ENCODE data around the gene FADS6.
"Not testable (repeated sequence)": the region's sequence is repeated elsewhere in the genome, so short reads cannot be mapped to it uniquely, and the experiment has no call there.

FADS6 gene

GRCh38 chr17:74921026-74921681 lies 27.7 kb upstream of the FADS6 start:
- DNase-seq (ENCODE audit: low read depth) = no peak

DNA sequence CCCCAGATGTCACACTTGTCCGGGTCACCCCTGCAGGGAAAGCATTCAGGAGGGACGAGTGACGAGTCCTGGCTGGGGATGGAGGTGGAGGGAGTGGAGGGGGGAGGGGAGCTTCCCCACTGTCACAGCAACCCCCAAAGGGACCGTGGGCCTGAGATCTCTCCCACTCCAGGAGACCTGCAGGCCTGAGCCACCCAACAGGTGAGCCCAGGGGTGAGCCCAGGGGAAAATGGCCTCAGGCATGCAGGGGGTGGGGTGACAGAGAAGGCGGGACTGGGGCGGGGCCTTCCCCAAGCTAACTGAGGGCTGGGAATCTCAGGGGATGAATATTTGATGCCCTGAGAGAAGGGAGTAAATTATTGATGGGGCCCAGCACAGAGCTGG lies 27.2 kb upstream of the FADS6 start:
- no peak for DNase-seq (ENCODE audit: low read depth)

- no peak for DNase-seq (ENCODE audit: low read depth)
Observed at GRCh38 chr17:74920306-74920620, 26.8 kb upstream of the FADS6 start.

GRCh38 chr17:74919440-74920305 lies 26.2 kb upstream of the FADS6 start:
- DNase-seq (ENCODE audit: low read depth) = no peak

DNA sequence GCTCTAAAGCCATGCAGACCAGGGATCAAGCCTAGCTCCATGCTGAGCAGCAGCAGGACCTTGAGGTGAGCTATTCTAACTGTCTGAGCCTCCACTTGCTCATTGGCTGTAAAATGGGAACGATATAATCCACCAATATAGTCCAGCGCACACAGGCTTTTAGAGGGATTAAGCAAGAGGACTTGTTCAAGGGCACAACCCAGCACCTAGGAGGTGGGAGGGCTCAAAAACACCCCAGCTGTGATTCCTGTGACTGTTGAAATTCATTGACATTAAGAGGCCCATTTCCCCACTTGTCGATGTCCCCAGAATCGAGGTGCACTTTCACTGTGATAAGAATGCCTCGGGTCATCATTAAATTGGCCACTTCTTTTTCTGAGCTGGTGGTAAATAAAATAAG lies 25.5 kb upstream of the FADS6 start:
- DNase-seq (ENCODE audit: low read depth) = no peak

GRCh38 chr17:74917430-74917829 lies 24.0 kb upstream of the FADS6 start:
- no peak for DNase-seq (ENCODE audit: low read depth)

DNA sequence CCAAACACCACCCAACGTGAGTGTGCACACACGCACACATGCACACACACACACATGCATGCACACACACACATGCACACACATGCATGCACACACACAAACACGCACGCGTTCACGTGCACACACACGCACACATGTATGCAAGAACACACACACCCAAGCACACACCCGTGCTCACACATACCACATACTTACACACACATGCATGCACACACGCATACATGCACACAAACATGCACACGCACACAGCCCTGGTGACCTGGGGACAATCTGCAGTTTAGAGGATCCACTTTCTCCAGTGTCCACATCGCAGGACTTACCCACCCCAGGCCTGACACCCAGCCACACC lies 23.4 kb upstream of the FADS6 start:
- no peak for DNase-seq (ENCODE audit: low read depth)

DNA sequence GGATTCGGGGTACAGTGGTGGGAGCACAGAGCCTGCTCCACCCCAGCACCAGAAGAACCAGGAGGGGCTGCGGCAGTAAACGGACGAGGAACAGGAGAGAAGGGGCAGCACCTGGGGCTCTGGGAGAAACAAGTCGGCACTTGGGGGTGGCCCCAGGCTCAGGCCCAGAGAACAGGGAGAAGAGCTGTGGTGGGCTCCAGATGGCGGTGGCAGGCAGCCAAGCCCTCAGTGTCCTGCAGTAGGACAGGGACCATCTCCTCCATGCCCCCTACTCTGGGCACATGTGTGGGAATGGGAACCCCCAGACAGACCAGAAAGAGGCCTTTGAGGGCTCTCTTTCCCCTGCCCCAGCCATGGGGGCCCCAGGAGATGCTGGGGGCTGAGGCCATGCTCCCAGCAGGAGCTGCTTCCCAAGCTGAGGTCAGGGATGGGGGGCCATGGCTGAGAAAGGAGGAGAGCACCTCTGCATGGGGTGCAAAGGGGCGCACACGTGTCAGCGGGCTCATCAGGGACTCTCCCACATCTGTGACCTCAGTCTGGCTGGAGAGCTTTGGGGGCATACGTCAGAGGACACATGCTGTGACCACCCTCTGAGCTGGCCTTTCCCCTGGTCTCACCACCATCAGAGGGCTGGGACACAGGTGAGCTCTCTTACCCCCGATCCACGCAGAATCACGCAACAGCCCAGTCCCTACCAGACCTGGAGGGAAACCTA lies 22.9 kb upstream of the FADS6 start:
- DNase-seq (ENCODE audit: low read depth) = no peak

GRCh38 chr17:74911423-74911822 lies 18.0 kb upstream of the FADS6 start:
- DNase-seq (ENCODE audit: low read depth) = not testable (repeated sequence)

DNA sequence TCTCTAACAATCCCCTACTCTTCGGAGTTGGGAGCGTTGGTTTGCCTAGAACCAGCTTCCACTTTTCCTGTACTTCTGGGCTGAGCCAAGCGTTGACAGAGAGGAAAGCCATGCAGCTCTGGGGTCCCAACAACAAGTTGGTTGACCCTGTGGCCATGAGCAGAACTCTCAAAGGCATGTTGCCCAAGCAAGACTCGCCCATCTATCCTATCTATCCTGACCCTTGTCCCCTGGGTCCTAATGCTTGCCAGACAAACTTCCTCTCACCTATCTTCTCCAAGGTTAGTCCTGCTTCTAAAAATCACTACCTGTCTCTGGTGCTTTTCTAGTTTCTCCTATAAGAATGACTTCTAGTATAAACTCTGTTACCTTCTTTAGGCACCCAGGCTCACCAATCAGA lies 15.7 kb upstream of the FADS6 start:
- not testable (repeated sequence) for DNase-seq (ENCODE audit: low read depth)

DNA sequence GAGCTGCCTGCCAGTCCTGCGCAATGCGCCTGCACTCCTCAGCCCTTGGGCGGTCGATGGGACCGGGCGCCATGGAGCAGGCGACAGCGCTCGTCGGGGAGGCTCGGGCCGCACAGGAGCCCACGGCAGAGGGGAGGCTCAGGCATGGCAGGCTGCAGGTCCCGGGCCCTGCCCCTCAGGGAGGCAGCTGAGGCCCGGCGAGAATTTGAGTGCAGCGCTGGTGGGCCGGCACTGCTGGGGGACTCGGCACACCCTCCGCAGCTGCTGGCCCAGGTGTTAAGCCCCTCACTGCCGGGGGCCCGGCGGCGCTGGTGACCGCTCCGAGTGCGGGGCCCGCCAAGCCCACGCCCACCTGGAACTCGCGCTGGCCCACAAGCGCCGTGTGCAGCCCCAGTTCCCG lies 13.6 kb upstream of the FADS6 start:
- DNase-seq (ENCODE audit: low read depth) = no peak

- not testable (repeated sequence) for DNase-seq (ENCODE audit: low read depth)
Observed at GRCh38 chr17:74906214-74906793, 12.9 kb upstream of the FADS6 start.

- DNase-seq (ENCODE audit: low read depth) = no peak
Observed at GRCh38 chr17:74904687-74905409, 11.4 kb upstream of the FADS6 start.

DNA sequence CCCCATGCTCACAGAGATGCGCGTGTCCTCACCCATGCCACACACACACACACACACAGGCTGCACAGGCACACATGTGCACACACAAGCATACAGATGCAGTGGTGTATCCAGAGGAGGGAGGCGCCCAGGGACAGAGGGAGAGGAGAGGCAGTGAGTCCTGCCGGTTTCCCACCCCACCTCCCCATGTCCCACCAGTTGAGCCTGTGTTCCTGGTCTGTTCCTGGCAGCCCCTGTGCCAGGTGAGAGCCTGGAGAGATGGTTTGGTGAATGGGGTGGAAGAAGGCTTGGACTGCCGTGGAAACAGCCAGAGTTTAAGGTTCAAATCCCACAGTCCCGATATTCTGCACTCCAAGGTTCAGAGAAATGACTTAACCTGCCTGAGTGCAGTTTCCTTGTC lies 10.2 kb upstream of the FADS6 start:
- no peak for DNase-seq (ENCODE audit: low read depth)

GRCh38 chr17:74903034-74903433 lies 9.6 kb upstream of the FADS6 start:
- DNase-seq (ENCODE audit: low read depth) = no peak

- no peak for DNase-seq (ENCODE audit: low read depth)
Observed at GRCh38 chr17:74901353-74902135, 8.1 kb upstream of the FADS6 start.

GRCh38 chr17:74900208-74900607 lies 6.8 kb upstream of the FADS6 start:
- no peak for DNase-seq (ENCODE audit: low read depth)

GRCh38 chr17:74898376-74898946 lies 5.0 kb upstream of the FADS6 start:
- DNase-seq (ENCODE audit: low read depth) = no peak

- DNase-seq (ENCODE audit: low read depth) = no peak
Observed at GRCh38 chr17:74893936-74894671, 671 bp upstream of the FADS6 start.
